GM18517 (cell line): ENCODE measurements around the gene MTRR.

ENCODE experiments used
- ATAC-seq: cut with Tn5 transposase; IDR thresholded peaks from one replicate; pipeline ENCODE4 v1.9.1; 2021; ENCODE audit warnings: mild to moderate bottlenecking, moderate library complexity; ENCODE audit not compliant: unreplicated experiment

Gene MTRR

GRCh38 chr5:7868773-7869473 lies at the start of gene MTRR, which contains the start of gene FASTKD3:
TSS of gene MTRR (plus strand) at chr5:7869148. CDS start at chr5:7870795, 1,647 bp downstream.
TSS of gene FASTKD3 (minus strand) at chr5:7869031. CDS start at chr5:7868083, 948 bp downstream.
- peak; percentile 93 for ATAC-seq

- no peak for ATAC-seq
These were observed 46.5 kb upstream of the MTRR start for GRCh38 chr5:7822449-7822848.

- ATAC-seq: no peak
These were observed 45.4 kb upstream of the MTRR start for GRCh38 chr5:7823594-7823993.

- ATAC-seq: no peak
These were observed 44.0 kb upstream of the MTRR start for GRCh38 chr5:7824995-7825394.

GRCh38 chr5:7825630-7826029 lies 43.3 kb upstream of the MTRR start:
- no peak for ATAC-seq

GRCh38 chr5:7827610-7828009 lies 41.3 kb upstream of the MTRR start:
- no peak for ATAC-seq

GRCh38 chr5:7828269-7828668 lies 40.7 kb upstream of the MTRR start:
- no peak for ATAC-seq

- ATAC-seq: no peak
These were observed 34.0 kb upstream of the MTRR start for GRCh38 chr5:7834982-7835381.

- no peak for ATAC-seq
These were observed 31.5 kb upstream of the MTRR start for GRCh38 chr5:7837403-7837802.

GRCh38 chr5:7842531-7842930 lies 26.4 kb upstream of the MTRR start:
- ATAC-seq: no peak

GRCh38 chr5:7844901-7845300 lies 24.0 kb upstream of the MTRR start:
- no peak for ATAC-seq

GRCh38 chr5:7845557-7845956 lies 23.4 kb upstream of the MTRR start:
- ATAC-seq: no peak

GRCh38 chr5:7846327-7846726 lies 22.6 kb upstream of the MTRR start:
- no peak for ATAC-seq

- ATAC-seq: no peak
These were observed 20.7 kb upstream of the MTRR start for GRCh38 chr5:7848296-7848695.

GRCh38 chr5:7849681-7850394 lies 19.1 kb upstream of the MTRR start:
- ATAC-seq: no peak

- no peak for ATAC-seq
These were observed 18.3 kb upstream of the MTRR start, which contains the start of gene CFAP90 for GRCh38 chr5:7850395-7851239. TSS of gene CFAP90 (minus strand) at chr5:7851133. CDS start at chr5:7851021, 112 bp downstream.

- ATAC-seq: no peak
These were observed 17.7 kb upstream of the MTRR start for GRCh38 chr5:7851240-7851592.

GRCh38 chr5:7851617-7852289 lies 17.2 kb upstream of the MTRR start:
- no peak for ATAC-seq

GRCh38 chr5:7852542-7852941 lies 16.4 kb upstream of the MTRR start:
- ATAC-seq: no peak

- no peak for ATAC-seq
These were observed 16.0 kb upstream of the MTRR start for GRCh38 chr5:7852988-7853387.

GRCh38 chr5:7855611-7856010 lies 13.3 kb upstream of the MTRR start:
- ATAC-seq: no peak
